GM10248 (cell line): ENCODE data around the gene MMGT1.

Experiments used
- CTCF ChIA-PET: fragments of 300-600 bp; sonication (Branson Sonifier 250); formaldehyde crosslinking; extraction: SDS; loops from one replicate; lab custom pipeline; 2021; ENCODE audit warnings: antibody characterized with exemption; lab: Yijun Ruan, JAX
- POLR2A ChIA-PET: fragments of 350-650 bp; sonication (Branson Sonifier 250); formaldehyde crosslinking; extraction: SDS; loops from one replicate; lab custom pipeline; 2020; ENCODE audit warnings: antibody characterized with exemption; lab: Yijun Ruan, JAX
- DNase-seq: peaks from one replicate; pipeline ENCODE4 v3.0.0; 2012; ENCODE audit errors: extremely low spot score
- CTCF ChIP-seq: IDR thresholded peaks from 2 replicates; pipeline ENCODE4 v1.5.1; 2012; ENCODE audit warnings: mild to moderate bottlenecking, low read depth; ENCODE audit errors: extremely low read depth, missing control alignments, control extremely low read depth

MMGT1 gene

DNA sequence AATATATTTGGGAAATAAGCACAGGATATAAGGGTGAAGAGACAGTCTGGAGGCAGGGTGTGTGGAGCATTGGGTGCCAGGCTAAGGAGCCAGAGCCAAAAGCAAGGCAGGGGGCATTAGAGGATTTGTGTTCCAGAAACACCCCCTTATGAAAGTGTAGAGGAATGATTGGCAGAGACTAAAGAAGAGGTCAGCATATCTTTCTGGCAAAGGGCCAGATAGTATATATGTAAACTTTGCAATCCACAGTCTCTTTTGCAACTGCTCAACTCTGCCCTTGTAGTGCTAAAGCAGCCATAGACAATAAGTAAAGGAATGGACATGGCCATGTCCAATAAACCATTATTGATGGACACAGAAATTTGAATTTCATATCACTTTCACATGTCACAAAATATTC lies 7.9 kb upstream of the MMGT1 start:
- POLR2A ChIA-PET = no interaction called here
- DNase-seq = no peak
- no peak for TF ChIP-seq CTCF
- CTCF ChIA-PET = no interaction called here

DNA sequence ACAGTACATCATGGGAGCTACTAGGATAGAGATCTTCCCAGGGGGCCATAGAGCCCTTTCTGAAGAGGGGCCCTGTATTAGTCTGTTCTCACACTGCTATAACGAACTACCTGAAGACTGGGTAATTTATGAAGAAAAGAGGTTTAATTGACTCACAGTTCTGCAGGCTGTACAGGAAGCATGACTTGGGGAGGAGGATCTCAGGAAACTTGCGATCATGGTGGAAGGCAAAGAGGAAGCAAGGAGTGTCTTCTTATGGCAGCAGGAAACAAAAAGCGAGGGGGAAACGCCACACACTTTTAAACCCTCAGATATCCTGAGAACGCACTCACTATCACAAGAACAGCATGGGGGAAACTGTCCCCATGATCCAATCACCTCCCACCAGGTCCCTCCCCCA lies 7.2 kb upstream of the MMGT1 start:
- no peak for DNase-seq
- TF ChIP-seq CTCF = no peak
- POLR2A ChIA-PET = no interaction called here
- CTCF ChIA-PET = no interaction called here

DNA sequence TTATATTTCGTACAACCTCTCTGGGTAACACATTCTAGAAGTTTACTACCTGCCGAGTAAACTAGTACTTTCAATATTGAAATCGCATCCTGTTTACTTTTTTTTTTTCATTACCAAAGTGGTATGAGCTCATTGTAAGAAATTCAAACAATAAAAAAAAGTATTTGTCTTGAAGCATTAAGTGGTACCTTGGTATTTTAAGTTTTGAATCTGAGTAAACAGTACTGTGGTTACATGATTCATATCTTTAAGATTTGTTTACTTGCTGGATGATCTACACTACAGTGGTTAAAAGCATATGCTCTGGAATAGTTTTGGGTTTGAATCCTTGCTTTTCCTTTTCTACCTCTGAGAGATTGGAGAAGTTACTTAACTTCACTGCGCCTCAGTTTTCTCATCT lies 3.8 kb upstream of the MMGT1 start:
- ChIA-PET CTCF (no interaction called here), POLR2A (no interaction called here)
- TF ChIP-seq CTCF = no peak
- DNase-seq = no peak

- ChIA-PET CTCF (no interaction called here), POLR2A (no interaction called here)
- no peak for DNase-seq
- no peak for TF ChIP-seq CTCF
Measured at GRCh38 chrX:135975421-135975820, 1.6 kb upstream of the MMGT1 start.

DNA sequence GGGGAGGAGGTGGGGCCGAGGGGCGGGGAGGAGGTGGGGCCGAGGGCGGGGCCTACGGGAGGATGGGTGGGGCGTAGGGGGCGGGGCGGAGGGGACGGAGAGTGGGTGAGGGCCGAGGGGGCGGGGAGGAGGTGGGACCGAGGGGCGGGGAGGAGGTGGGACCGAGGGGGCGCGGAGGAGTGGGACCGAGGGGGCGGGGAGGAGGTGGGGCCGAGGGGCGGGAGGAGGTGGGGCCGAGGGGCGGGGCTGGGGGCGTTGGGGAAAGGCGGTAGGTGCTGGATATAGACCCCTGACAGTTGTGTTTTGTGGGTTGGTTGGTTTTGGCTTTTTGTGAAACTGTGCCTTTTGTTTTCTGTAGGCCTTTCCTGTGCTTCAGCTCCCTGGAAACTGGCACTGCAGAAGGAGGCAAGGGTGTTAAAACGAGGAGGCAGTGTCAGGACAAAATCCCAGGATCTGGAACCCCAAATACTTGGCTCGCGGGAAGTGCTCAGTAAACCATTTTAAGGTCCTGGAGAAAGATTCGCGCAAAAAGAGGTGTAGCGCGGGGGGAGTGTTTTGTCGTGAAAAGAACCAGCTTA lies 580 bp upstream of the MMGT1 start:
- POLR2A ChIA-PET = no interaction called here
- CTCF ChIA-PET = interaction anchor here (1.3 kb wide), 1 partner anchor 54 kb away, joined by 3 read pairs; no protein-coding TSS in a partner anchor
- DNase-seq = peak; percentile 84
- no peak for TF ChIP-seq CTCF

DNA sequence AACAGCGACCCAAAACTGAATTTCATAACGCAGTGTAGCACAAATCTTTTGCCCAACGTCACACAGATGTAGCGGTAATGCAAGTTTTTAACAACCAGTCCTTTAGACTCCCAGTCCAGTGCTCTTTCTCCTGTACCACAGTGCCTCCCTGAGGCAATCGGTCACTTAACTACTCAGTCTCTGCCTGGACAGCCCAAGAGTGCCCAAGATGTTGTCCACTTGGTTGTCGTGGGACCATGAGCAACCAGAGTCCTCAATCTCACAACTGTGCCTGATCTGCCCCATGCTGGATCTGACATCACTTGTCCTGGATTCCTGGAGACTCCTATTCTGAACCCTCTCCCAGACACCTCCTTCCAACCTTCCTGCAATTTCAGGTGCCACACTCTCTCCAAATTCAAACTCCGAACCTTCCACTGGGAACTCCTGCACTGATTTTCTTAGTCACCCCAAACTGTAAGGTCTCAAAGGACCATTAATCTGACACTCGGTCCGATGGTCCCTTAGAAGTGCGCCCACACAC lies 702 bp downstream of the MMGT1 start:
- TF ChIP-seq CTCF = no peak
- DNase-seq = no peak
- CTCF ChIA-PET = interaction anchor here (0.7 kb wide), 1 partner anchor 14 kb away, joined by 3 read pairs; no protein-coding TSS in a partner anchor
- POLR2A ChIA-PET = interaction anchor here (0.6 kb wide), 1 partner anchor 905 kb away, joined by 3 read pairs; no protein-coding TSS in a partner anchor
